DOHH2 (cell line): ENCODE results near the gene PRDM11.
A peak's percentile ranks its signal among the peaks of the same experiment; 100 is the strongest.

Source experiments
- H3F3A ChIP-seq: fragments of 200-600 bp; sonication (generic), shearing (Covaris generic); 2 replicates; pipeline ENCODE4 v1.6.0; 2016; ENCODE audit warnings: antibody characterized with exemption, mild to moderate bottlenecking; ENCODE audit not compliant: control insufficient read depth, insufficient read depth
- H3K27ac ChIP-seq: fragments of 200-600 bp; sonication (generic); 2 replicates; pipeline ENCODE4 v1.5.1; 2014; ENCODE audit warnings: low read depth, mild to moderate bottlenecking, low read length, moderate library complexity
- H3K27me3 ChIP-seq: fragments of 200-600 bp; sonication (generic); 2 replicates; pipeline ENCODE4 v1.6.1; 2014; ENCODE audit warnings: mild to moderate bottlenecking, low read length, mixed read lengths; ENCODE audit not compliant: control insufficient read depth
- H3K36me3 ChIP-seq: fragments of 200-600 bp; sonication (generic); 2 replicates; pipeline ENCODE4 v1.6.1; 2014; ENCODE audit warnings: mild to moderate bottlenecking, low read length, moderate library complexity, mixed read lengths; ENCODE audit not compliant: control insufficient read depth
- H3K4me1 ChIP-seq: fragments of 200-600 bp; sonication (generic); 2 replicates; pipeline ENCODE4 v1.6.1; 2014; ENCODE audit warnings: mild to moderate bottlenecking, low read length, mixed read lengths; ENCODE audit not compliant: control insufficient read depth
- H3K4me2 ChIP-seq: fragments of 200-600 bp; sonication (generic); 2 replicates; pipeline ENCODE4 v1.6.0; 2014; ENCODE audit warnings: mild to moderate bottlenecking, low read length, moderate library complexity
- H3K4me3 ChIP-seq: fragments of 200-600 bp; sonication (generic); 2 replicates; pipeline ENCODE4 v1.5.1; 2014; ENCODE audit warnings: mild to moderate bottlenecking, low read length, mixed read lengths
- H3K79me2 ChIP-seq: fragments of 200-600 bp; sonication (generic); 2 replicates; pipeline ENCODE4 v1.6.1; 2014; ENCODE audit warnings: mild to moderate bottlenecking, low read length, mixed read lengths; ENCODE audit not compliant: control insufficient read depth
- H3K9me2 ChIP-seq: fragments of 200-600 bp; sonication (generic); replicated peaks from 2 replicates; pipeline ENCODE4 v1.6.1; 2014; ENCODE audit warnings: mild to moderate bottlenecking, low read length, mixed read lengths; ENCODE audit not compliant: control insufficient read depth
- H3K9me3 ChIP-seq: fragments of 200-600 bp; sonication (generic); 2 replicates; pipeline ENCODE4 v1.6.1; 2014; ENCODE audit warnings: antibody characterized with exemption, low read length, mixed read lengths; ENCODE audit not compliant: control insufficient read depth, insufficient read depth
- H4K20me1 ChIP-seq: fragments of 200-600 bp; sonication (generic); 2 replicates; pipeline ENCODE4 v1.6.0; 2014; ENCODE audit warnings: low read depth, mild to moderate bottlenecking, antibody characterized with exemption, low read length, moderate library complexity; ENCODE audit not compliant: control insufficient read depth, insufficient read depth
- EZH2phosphoT487 ChIP-seq: fragments of 200-600 bp; sonication (generic); IDR thresholded peaks from 2 replicates; pipeline ENCODE4 v1.6.1; 2017; ENCODE audit warnings: borderline replicate concordance, mild to moderate bottlenecking, antibody characterized with exemption, low read length, moderate library complexity, mixed read lengths
- TF ChIP-seq, protein P1 (sequence below): fragments of 200-600 bp; sonication (generic); IDR thresholded peaks from one replicate; pipeline ENCODE4 v1.5.1; 2014; ENCODE audit warnings: antibody characterized with exemption, mild to moderate bottlenecking, low read depth, low read length; ENCODE audit not compliant: poor library complexity, severe bottlenecking

Gene PRDM11

DNA sequence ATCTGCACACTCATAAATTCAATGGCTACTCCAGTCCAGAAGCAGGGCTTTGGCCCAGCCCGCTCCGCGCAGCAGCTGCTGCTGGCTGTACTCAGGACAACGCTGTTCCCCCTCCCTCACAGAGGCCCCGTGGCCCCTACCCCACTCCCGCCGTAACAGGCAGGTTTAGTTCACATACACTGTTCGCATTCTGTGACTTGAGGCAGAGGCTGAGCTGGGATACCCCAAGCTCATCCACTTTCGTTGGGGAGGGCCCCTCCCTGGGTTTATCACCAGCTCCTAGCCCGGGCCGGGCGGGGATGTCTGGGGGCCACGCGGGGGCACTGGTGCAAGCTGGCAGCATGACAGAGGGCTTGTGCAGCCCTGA, 87.3 kb downstream of the PRDM11 start:
- Histone ChIP-seq H3K36me3 (no peaks in the 10 kb centered on the region), H3K27me3 (no peaks in the 10 kb centered on the region; the same call in 1 of the 2 replicates), H4K20me1 (no peaks in the 10 kb centered on the region), H3K9me3 (no peaks in the 10 kb centered on the region), H3F3A (no peaks in the 10 kb centered on the region), H3K4me2 (no peak overlapping the region), H3K27ac (no peak overlapping the region), H3K79me2 (no peaks in the 10 kb centered on the region), H3K4me3 (no peak overlapping the region), H3K9me2 (no peaks in the 10 kb centered on the region), H3K4me1 (no peaks in the 10 kb centered on the region)
- TF ChIP-seq EZH2phosphoT487: no peak
- TF ChIP-seq, protein P1, sequence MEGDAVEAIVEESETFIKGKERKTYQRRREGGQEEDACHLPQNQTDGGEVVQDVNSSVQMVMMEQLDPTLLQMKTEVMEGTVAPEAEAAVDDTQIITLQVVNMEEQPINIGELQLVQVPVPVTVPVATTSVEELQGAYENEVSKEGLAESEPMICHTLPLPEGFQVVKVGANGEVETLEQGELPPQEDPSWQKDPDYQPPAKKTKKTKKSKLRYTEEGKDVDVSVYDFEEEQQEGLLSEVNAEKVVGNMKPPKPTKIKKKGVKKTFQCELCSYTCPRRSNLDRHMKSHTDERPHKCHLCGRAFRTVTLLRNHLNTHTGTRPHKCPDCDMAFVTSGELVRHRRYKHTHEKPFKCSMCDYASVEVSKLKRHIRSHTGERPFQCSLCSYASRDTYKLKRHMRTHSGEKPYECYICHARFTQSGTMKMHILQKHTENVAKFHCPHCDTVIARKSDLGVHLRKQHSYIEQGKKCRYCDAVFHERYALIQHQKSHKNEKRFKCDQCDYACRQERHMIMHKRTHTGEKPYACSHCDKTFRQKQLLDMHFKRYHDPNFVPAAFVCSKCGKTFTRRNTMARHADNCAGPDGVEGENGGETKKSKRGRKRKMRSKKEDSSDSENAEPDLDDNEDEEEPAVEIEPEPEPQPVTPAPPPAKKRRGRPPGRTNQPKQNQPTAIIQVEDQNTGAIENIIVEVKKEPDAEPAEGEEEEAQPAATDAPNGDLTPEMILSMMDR: peak; percentile 10

GRCh38 chr11:45234306-45235006, 88.0 kb downstream of the PRDM11 start:
- no peaks in the 10 kb centered on the region; the same call in 1 of the 2 replicates for H3K27me3 ChIP-seq
- no peaks in the 10 kb centered on the region for H3K36me3 ChIP-seq
- H3K79me2 ChIP-seq: no peaks in the 10 kb centered on the region
- no peaks in the 10 kb centered on the region for H3K4me1 ChIP-seq
- no peaks in the 10 kb centered on the region for H3F3A ChIP-seq
- H4K20me1 ChIP-seq: no peaks in the 10 kb centered on the region
- TF ChIP-seq, protein P1: no peak
- TF ChIP-seq EZH2phosphoT487: no peak
- H3K4me2 ChIP-seq: no peak overlapping the region
- no peaks in the 10 kb centered on the region for H3K9me3 ChIP-seq
- no peak overlapping the region for H3K27ac ChIP-seq
- no peaks in the 10 kb centered on the region for H3K9me2 ChIP-seq
- no peak overlapping the region for H3K4me3 ChIP-seq

DNA sequence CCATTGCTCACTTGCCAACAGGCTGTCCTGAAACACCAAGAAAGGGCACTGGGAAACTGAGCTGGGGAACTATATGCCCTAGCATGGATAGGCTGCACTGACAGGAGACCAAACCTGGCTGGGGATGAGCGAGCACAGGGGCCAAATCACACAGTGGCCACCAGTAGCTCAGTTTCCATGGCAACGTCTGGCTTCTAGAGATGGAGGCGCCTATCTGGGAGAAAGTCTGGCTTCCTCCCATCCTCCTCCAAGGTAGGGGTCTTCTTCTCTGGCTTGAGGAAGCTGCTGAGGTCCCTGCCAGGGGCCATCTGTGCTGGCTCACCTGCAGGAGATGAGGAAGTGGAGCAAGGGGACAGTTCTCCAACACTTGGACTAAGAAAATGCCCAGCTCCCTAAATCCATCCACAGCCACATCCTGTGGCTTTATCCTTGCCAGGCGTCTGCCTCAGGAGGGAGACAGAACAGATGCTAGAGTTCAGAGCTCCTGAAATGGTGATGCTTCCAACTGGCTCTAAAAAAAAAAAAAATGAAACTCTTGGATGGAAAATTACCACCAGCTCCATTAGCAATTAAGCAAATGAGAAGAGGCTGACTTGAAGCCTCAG, 91.4 kb downstream of the PRDM11 start:
- Histone ChIP-seq H3K4me2 (no peak overlapping the region), H3K79me2 (no peaks in the 10 kb centered on the region), H3K9me3 (no peaks in the 10 kb centered on the region), H3K9me2 (no peaks in the 10 kb centered on the region), H3K36me3 (no peaks in the 10 kb centered on the region), H3K27me3 (peaks cover 9% of the 10 kb centered on the region), H4K20me1 (no peaks in the 10 kb centered on the region), H3F3A (no peaks in the 10 kb centered on the region), H3K4me1 (no peaks in the 10 kb centered on the region), H3K27ac (no peak overlapping the region), H3K4me3 (no peak overlapping the region)
- TF ChIP-seq EZH2phosphoT487: no peak
- TF ChIP-seq, protein P1: no peak
